Mesenteric fat pad (tissue), 1 donor: ENCODE data around the gene TMEM38B. TPM values are rescaled to one million over a fixed set of nuclear protein-coding genes. Genes with fewer than 3 reads are reported as not detected.
"Not testable (repeated sequence)": the region's sequence is repeated elsewhere in the genome, so short reads cannot be mapped to it uniquely, and the experiment has no call there.

Source experiments
- DNase-seq: peaks from one replicate; pipeline ENCODE4 v3.0.0-alpha.2; 2020; ENCODE audit warnings: low spot score
- total RNA-seq: library from RNA; stranded (reverse); fragmentation: NEBNext Ultra II Directional; extraction: Animal tissue kit (Norgen Biotek cat#: 25700); gene quantifications from one replicate; pipeline ENCODE4 v1.2.1, GENCODE V29; 2021
- donor health status: DM: yes; HTN: yes; CAD: no.

Gene TMEM38B
- total RNA-seq, 1 donor from 2014 or later: 12.3 TPM

DNA sequence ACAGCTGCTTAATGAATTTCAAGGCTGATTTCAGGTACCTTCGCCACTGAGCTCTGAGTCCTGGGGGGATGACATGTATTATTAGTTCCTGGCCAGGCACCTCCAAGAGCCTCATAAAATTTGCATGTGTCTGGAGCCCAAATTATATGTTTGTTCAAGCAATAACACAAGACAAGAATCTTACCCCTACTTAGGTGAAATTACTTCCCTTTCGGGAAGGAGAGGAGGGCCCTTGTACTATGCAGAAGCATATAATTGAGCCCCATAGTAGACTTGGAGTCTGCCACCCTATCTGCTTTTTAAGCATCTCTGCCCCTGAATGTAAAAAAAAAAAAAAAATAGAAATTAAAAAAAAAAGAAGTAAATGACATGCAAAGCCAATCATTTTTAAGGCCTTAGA is 13.0 kb upstream of the TMEM38B start:
- no peak for DNase-seq

DNA sequence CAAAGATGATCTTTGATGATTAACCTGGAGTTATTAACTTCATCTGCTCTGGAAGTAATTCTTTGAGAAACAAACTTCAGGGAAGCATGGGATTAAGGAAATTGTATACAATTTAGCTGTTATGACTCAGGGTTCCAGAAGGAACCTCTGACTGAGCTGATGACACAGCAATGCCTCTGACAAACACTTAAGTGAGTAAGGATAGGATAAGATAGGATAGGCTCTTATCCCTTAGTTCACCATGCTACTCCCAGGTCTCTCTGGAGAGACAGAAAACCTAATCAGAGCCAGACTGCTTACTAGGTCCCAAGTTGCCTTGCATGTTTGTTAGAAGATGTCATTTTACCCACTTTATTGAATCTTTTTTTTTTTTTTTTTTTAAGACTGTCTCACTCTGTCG is 12.6 kb upstream of the TMEM38B start:
- no peak for DNase-seq

DNA sequence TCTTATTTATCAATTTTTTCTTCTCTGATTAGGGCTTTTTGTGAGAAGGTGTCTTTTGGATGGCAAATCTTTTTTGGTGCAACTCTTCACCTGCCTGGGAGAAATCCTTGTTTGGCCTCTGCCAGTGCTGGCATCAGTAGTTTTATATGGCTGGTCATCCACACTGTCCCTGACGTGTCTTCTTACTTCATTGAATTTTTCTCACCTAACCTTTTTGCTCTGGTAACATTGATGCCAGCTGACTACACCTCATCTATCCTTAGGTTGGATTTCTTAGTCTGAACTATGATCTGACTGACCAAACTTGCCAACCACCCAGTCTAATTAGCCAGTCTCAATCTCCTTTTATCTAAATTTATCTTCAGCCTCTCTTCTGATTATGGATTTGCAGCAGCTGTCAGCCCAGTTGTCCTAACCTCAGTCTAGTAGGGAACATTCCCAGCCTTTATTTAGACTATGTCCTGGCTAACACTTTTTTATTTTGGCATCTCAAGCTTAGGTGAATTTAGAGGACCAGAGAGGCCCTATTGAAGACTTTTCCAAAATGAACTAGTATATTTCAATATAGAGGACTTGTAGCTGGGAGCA is 10.6 kb upstream of the TMEM38B start:
- DNase-seq: no peak

DNA sequence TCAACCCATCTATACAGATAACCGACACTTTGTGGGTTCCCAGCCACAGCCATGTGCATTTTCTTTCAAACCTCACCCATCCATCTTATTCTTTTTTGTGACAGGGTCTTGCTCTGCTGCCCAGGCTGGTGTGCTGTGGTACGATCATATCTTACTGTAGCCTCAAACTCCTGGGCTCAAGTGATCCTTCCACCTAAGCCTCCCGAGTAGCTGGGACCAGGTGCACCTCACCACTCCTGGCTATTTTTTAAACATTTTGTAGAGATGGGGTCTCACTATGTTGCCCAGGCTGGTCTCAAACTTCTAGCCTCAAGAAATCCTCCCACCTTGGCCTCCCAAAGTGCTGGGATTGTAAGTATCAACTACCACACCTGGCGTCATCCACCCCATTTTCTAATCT is 7.4 kb upstream of the TMEM38B start:
- no peak for DNase-seq

DNA sequence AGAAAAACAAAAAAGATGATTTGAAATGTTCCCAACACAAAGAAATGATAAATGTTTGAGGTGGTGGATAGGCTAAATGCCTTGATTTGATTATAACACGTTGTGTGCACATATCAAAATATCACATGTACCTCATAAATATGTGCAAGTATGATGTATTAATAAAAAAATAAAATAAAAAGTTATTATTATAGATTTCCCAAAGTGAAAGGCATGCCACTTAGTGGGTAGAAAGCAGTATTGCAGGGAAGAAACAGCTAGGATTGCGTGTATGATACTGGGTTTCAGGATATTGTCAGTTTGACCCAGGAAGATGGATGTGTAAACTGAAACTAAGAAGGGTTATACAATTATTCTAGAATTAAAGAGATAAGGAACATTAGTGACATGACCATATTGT is 3.6 kb upstream of the TMEM38B start:
- no peak for DNase-seq

DNA sequence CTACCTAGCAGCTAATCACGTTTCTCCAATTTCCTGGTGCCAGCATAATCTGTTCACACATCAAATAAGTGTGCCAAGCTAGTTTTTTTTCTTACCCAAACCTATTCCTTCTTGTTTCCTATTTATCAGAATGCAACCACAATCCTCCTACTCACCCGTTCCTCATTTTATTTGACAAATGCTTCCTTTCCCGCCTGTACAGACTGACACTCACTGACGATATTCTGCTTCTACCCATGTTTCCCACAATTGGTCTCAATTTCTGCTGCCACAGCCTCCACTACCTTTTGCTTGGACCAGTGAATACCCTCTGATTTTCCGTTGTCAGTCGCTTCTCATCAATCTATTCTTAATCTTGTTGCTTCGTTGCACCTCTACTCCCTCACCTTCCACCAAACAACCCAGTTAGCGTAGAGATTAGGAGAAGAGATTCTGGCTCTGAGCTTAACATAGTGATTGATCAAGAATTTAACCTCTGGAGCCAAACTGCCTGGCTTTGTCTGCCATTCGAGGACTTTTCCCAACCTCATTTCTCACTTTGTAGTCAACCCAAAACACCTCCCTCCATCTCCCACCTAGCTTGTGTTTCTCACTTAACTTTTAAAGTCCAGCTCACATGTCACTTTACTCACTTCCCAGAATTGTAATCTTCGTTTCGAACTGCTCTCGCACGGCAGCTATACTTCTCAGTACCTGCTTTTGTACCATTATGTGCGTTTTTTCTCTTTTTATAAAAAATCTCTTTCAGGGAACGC is 729 bp upstream of the TMEM38B start:
- DNase-seq: no peak

DNA sequence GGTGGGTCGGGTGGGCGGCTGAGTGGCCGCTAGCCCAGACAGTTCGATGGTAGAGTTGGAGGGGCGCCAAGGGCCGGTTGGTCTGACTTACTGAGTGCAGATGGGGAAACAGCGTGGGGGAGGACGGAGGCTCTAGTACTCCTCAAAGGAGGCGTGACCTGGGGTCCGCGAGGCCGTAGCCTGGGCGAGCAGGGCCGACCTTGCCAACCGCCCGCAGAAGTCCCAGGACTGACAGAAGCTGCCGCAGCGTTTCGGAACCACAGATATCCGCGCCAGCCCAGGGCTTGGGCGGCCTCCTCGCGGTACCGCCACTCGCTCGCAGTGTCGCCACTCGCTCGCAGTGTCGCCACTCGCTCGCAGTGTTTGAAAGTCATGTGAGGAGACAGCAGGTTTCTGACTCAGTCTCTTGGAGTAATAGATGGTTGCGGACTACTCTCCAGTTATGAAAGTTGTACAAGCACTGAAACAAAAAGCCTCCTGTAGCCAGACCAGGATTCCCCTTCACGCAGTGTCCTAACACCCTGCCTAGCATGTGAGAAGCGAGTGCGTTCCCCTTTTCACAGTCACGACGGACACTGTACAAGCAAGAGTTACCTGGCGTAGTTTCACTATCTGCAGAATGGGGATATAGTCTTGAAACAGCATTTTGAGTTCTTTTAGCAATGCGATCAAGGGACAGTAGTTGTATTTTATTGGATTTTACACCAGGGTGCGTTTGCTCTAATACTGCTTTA is 674 bp downstream of the TMEM38B start:
- DNase-seq: peak; percentile 90

DNA sequence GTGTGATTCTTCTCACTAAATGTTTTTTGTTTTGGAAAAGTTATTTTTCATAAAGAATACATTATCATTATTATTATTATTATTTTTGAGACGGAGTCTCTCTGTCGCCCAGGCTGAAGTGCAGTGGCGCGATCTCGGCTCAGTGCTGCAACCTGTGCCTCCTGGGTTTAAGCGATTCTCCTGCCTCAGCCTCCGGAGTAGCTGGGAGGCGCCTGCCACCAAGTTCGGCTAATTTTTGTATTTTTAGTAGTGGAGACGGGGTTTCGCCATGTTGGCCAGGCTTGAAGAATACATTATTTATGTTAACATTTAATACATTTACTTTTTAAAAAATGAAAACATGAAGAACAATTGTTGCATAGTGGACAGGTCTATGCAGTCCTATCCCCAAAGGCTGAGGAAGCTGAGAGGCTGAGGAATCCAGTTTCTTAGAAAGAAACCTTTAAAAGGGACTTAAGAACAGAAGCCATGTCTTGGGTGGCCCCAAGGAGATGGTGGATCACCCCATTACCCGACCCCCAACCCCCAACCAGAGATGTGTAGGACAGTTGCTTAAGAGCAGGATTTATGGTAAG is 2.0 kb downstream of the TMEM38B start:
- DNase-seq: no peak

DNA sequence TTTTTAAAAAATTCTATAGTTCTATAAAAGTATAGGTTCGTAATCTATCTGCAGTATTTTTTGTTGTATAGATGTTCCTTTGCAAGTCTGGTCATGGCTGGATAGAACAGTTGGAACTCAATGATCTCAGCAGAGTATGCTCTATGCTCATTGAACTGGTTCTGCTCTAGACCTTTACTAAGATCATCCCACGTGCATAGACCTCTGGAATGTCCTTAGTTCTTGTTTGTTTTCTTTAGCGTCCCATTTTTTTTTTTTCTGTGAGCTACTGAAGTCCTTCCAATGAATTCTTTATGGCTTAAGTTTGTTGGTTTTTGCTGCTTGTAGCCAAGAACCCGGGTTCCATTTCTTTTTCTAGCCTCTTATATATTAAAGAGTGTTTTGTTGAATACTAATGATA is 3.5 kb downstream of the TMEM38B start:
- DNase-seq: no peak

DNA sequence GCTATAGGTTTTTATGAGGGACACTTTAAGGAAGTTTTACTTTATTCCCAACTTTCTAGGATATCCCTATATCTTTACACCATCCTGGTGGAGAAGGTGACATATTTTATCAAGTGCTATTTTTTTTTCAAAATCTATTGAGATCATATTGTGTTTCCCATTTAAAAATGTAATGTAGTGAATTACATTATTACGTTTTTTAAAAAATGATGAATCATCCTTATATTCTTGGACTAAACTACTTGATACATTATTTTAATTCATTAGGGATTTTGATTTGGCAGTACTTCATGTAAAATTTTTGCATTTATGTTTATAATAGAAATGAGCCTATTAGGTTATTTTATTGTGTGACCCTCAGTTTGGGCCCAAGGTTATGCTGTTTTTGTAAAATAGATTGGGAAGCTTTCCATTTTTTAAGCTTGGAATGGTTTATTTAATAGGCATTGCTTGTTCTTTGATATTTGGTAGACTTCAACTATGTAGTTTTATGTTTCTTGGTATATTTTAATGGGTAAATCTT is 4.1 kb downstream of the TMEM38B start:
- DNase-seq: no peak

DNA sequence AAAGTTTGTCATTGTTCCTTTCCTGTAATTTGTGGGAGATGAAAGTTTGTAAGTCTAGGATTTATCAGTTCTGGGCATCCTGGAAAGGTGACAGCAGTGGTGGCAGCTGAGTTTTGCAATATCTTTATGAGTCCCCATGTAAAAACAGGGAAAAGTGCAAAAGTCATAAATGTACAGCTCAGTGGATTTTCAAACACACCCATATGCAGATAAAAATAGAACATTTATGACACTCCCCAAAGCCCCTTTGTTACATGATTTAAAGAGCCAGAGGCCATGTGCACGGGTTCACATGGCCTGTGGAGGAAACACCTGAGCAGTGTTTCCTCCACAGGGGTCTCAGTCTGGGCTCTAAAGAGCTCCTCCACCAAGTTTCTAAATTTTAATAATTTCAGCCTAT is 6.3 kb downstream of the TMEM38B start:
- no peak for DNase-seq

DNA sequence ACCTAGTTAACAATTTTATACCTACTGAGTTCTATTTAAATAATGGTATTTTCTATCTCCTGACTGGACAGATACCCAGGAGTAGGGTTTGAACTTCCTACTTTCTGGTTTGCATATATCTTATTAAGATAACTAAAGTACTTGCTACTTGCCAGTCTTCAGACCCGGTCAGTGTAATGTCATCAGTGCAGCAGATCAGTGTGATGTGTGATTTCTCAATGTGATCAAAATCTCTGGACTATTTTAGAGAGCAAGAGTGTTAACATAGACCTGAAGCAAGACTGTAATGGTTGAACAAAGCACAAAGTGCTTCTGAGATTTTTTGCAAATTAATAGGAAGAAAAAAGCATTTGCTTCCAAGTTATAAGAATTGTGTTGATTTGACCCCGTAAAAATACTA is 6.8 kb downstream of the TMEM38B start:
- no peak for DNase-seq

DNA sequence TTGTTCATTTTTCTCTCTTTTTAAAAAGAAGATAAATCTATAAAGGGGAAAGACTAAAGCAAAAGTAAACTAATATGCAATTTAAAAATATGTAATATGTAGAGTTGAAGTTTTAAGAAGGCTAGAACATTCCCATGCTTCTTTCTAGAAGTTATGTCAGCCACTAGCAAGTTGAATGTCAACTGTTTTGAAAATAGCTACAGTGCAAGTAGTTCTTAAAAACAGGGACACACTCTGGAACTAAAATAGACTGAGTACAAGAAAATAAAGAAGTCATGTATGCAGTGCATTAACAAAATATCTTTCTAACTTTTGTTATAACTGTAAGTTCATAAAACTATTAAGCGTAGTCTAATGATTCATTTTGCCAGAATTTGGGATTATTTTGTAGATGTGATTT is 7.9 kb downstream of the TMEM38B start:
- DNase-seq: no peak

DNA sequence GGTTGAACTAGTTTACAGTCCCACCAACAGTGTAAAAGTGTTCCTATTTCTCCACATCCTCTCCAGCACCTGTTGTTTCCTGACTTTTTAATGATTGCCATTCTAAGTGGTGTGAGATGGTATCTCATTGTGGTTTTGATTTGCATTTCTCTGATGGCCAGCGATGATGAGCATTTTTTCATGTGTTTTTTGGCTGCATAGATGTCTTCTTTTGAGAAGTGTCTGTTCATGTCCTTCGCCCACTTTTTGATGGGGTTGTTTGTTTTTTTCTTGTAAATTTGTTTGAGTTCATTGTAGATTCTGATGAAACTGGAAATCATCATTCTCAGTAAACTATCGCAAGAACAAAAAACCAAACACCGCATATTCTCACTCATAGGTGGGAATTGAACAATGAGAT is 9.3 kb downstream of the TMEM38B start:
- DNase-seq: not testable (repeated sequence)

DNA sequence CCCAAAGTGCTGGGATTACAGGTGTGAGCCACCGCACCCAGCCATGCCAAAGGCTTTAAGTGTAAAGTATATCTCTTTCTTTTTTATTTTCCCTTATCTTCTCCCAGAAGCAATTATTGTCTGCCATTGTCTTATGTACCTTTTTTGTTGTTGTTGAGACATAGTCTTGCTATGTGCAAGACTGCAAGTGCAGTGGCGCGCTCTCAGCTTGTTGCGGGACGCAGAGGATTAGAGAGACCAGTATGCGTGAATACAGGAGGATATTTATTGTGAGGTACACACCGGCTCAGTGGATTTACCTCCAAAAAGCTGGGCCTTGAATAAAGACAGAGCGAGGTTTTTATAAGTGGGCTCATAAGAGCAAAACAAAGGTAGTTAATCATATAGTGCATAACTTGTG is 11.8 kb downstream of the TMEM38B start:
- no peak for DNase-seq

DNA sequence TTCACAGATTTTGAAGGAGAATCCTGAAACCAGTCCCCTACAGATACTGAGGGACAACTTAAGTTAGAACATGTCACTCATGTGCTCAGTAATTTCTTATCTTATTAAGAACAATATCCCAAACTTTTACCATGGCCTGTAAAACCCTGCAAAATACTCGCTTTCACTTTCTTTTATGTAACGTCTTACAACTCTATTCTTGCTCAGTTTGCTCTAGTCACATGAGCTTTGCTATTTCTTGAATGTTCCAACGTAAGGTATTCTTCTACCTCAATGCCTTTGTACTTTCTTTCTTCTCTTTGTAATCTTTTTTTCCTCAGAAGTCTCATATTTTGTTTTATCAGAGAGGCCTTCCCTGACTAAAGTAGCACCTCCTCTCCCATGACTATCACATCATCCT is 14.1 kb downstream of the TMEM38B start:
- no peak for DNase-seq

DNA sequence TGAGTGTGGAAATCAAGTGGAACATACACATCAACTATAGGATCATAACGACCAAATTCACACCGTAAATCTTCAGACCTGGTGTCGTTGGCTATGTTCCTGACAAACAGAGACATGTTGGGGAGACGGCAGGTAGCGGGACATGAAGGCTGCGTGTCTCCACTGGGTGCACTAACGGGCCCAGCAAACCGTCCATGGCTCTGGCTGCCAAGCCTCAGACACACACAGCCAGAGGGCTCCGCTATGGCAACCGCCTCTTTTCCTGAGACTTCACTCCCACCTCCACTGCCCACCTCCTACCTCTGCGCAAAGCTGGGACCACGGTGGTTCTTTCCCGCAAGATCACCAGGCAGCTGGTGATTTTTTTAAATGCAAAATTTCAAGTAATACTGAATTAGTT is 16.3 kb downstream of the TMEM38B start:
- DNase-seq: no peak

DNA sequence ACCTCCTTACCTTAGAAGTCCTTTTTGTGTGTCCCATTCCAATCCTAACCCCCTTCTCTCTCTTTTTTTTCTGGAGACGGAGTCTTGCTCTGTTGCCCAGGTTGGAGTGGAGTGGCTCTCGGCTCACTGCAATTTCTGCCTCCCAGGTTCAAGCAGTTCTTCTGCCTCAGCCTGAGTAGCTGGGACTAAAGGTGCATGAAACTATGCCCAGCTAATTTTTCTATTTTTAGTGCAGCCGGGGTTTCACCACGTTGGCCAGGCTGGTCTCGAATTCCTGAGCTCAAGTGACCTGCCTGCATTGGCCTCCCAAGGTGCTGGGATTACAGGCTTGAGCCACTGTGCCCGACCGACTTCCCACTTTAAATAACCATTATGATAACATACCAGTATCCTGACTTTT is 17.5 kb downstream of the TMEM38B start:
- DNase-seq: no peak

DNA sequence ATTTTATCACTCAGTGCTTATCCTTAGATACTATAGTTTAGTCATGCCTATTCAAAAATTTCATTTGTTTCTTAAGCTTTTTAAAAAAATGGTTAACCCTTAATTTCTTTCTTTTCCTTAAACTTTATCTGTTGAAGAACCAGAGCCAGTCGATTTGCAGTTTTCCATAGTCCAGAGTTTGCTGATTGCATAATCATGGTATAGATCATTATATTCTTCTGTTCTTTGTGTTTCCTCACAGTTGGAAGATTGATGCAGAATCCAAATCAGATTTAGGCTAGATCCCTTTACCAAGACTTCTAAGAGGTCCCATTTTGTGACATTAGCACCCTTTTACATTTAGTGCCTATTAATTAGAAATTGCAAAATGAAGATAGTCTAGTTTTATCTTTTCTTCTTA is 18.0 kb downstream of the TMEM38B start:
- no peak for DNase-seq

DNA sequence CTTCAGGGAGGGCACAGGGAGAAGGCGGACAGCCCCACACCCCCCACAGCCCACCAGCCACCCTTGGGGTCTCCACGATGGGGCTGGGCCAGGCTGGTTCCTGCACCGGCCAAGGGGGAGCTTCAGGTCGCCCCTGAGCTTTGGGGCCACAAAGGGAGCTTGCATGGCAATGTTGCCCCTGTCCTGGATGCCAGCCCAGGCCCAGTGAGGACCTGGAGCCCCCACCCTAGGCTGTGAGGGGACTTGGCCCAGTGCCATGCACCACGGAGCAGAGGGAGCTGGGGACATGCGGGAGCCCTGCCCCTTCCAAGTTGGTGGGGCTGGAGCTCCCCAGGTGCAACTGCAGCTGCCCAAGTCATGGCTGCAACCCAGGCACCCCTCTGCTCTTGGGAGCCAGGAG is 18.4 kb downstream of the TMEM38B start:
- no peak for DNase-seq

DNA sequence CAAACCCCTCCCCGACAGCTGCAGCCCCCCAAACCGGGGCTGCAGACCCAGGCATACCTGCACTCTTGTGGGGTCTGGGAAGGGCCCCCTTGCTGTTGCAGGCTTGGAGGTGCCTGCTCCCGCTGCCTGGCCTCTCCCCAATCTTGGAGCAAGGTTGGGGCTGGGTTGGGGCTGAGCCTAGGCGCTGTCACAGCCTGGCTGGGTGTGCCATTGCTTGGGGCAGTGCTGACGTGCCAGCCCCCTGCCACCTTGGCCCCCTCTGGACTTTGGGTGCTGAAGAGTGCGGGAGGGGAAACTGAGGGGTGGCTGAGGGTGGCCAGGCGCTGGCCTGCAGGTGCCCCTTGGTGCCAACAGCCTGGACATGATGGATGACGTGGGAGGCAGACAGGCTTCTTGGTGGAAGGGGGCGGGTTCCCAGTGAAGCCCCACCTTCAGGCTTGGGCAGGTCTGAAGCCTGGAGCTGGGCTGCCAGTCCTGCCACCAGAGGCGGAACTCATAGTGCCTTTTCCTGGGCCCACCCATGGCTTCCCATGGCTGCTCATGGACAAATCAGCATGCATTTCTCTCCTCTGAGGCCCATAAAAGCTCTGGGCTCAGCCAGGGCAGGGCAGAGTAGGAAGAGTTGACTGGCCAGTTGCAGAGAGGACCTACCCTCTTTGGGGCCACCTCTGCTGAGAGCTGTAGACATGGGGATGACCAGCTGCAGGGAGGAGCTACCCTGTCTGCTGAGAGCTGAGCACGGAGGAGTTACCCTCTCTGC is 19.1 kb downstream of the TMEM38B start:
- DNase-seq: no peak

DNA sequence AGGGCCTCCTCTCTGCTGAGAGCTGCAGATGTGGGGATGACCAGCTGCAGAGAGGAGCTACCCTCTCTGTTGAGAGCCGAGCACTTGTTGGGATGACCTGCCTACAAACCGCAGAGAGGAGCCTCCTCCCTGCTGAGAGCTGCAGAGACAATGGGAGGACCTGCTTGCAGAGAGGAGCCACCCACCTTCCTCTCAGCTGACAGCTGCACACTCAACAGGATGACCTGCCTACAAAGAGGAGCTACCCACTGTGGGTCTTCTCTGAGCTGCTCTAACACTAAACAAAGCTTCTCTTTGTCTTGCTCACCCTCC is 19.6 kb downstream of the TMEM38B start:
- no peak for DNase-seq
